ENCODE results near the gene SNAP29. TPM values are rescaled to one million over a fixed set of nuclear protein-coding genes. Genes with fewer than 3 reads are reported as not detected.
A peak's percentile ranks its signal among the peaks of the same experiment; 100 is the strongest.

SNAP29 gene
- polyA plus RNA-seq (2013, experiment 1 of 2), result 26.8 TPM
- 26.4 TPM for polyA plus RNA-seq (2013, experiment 2 of 2)

GRCh38 chr22:20858615-20859416 lies at the start of gene SNAP29, which contains the start of gene PI4KA:
Gene SNAP29 (plus strand): TSS chr22:20859007. CDS start chr22:20859111, 104 bp downstream.
Gene PI4KA (minus strand): TSS chr22:20858811. CDS start chr22:20858725, 86 bp downstream.
- no peaks in the 10 kb centered on the region for H3K9me3 ChIP-seq (ENCODE audit: control insufficient read depth, low read length)
- peak within 1 kb of the TSS; percentile 71 for H3K4me3 ChIP-seq (ENCODE audit: extremely low read depth, insufficient read depth, low read length, poor library complexity, severe bottlenecking)
- H3K4me1 ChIP-seq (ENCODE audit: control insufficient read depth, insufficient read depth, low read length, poor library complexity, severe bottlenecking), result peaks cover 13% of the 10 kb centered on the region
- WGBS, 2 experiments (ENCODE audit: insufficient coverage in 2 of 2), result 0 to 1% methylated on average over 64 to 81 of the region's 100 CpGs
- peaks cover 19% of the 10 kb centered on the region for H3K36me3 ChIP-seq (ENCODE audit: control insufficient read depth, insufficient read depth, low read length)
- peak within 1 kb of the TSS; percentile 87 for H3K27ac ChIP-seq (ENCODE audit: low read depth, low read length, severe bottlenecking)

DNA sequence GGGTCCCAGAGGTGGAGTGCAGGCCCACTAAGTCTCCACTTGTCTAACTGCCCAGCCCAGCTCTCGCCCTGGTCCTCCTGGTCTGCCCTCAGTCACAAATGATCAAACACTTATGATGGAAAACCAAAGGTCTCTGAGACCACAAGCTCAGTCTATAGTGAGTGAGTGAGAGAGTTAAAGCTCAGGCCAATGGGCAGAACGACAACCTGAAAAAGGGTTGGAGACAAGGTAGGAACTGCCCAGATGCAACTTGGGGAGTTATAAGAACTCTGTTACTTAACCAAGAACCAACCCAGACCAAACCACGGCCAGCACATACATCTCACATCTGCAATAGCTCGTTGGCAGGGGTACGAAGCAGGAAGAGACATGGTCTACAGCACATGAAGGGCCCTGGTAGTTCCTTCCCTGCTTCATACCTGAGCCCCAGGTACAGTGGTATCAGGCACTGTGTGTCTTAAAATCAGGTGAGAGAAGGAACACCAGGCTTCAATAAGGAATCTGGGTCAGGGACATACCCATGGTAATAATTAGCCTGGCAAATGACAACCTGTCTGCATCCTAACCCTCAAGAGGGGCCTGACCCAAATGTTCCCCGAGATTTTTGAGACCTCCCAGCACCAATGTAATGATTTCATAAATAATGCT lies 49.1 kb upstream of the SNAP29 start:
- Histone ChIP-seq H3K4me1 (ENCODE audit: control insufficient read depth, insufficient read depth, low read length, poor library complexity, severe bottlenecking) (peaks cover 7% of the 10 kb centered on the region), H3K36me3 (ENCODE audit: control insufficient read depth, insufficient read depth, low read length) (peaks cover 69% of the 10 kb centered on the region), H3K9me3 (ENCODE audit: control insufficient read depth, low read length) (no peaks in the 10 kb centered on the region), H3K4me3 (ENCODE audit: extremely low read depth, insufficient read depth, low read length, poor library complexity, severe bottlenecking) (no peak overlapping the region), H3K27ac (ENCODE audit: low read depth, low read length, severe bottlenecking) (no peak overlapping the region)
- 75 to 91% methylated on average over 4 to 5 of the region's 6 CpGs for WGBS, 2 experiments (ENCODE audit: insufficient coverage in 2 of 2)

- WGBS, 2 experiments (ENCODE audit: insufficient coverage in 2 of 2), result 93 to 97% methylated on average over 8 to 9 of the region's 9 CpGs
- peaks cover 62% of the 10 kb centered on the region for H3K36me3 ChIP-seq (ENCODE audit: control insufficient read depth, insufficient read depth, low read length)
- no peaks in the 10 kb centered on the region for H3K9me3 ChIP-seq (ENCODE audit: control insufficient read depth, low read length)
- no peak overlapping the region for H3K4me3 ChIP-seq (ENCODE audit: extremely low read depth, insufficient read depth, low read length, poor library complexity, severe bottlenecking)
- H3K4me1 ChIP-seq (ENCODE audit: control insufficient read depth, insufficient read depth, low read length, poor library complexity, severe bottlenecking), result peaks cover 7% of the 10 kb centered on the region
- H3K27ac ChIP-seq (ENCODE audit: low read depth, low read length, severe bottlenecking), result no peak overlapping the region
Measured at GRCh38 chr22:20810645-20811044, 48.2 kb upstream of the SNAP29 start.

DNA sequence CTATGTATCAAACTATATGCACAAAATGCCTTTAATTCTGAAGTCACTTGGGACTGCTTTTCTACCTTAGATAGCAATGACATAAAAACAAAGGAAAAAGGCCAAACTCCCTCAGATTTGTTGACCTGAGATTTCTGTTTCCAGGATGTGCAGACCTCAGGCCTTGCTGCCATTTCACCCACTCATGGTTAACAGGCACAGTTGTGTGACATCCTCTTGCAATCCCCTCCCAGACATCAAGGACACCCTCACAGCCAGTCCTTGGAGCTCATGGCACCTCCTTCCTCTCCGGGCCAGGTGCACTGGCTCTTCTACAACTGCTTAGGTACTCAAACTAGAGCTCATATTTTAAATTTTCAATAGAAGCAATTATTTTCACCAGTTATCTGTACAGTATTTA lies 47.6 kb upstream of the SNAP29 start:
- H3K9me3 ChIP-seq (ENCODE audit: control insufficient read depth, low read length), result no peaks in the 10 kb centered on the region
- no peak overlapping the region for H3K4me3 ChIP-seq (ENCODE audit: extremely low read depth, insufficient read depth, low read length, poor library complexity, severe bottlenecking)
- H3K27ac ChIP-seq (ENCODE audit: low read depth, low read length, severe bottlenecking), result no peak overlapping the region
- peaks cover 62% of the 10 kb centered on the region for H3K36me3 ChIP-seq (ENCODE audit: control insufficient read depth, insufficient read depth, low read length)
- peaks cover 7% of the 10 kb centered on the region for H3K4me1 ChIP-seq (ENCODE audit: control insufficient read depth, insufficient read depth, low read length, poor library complexity, severe bottlenecking)
- WGBS, 2 experiments (ENCODE audit: insufficient coverage in 2 of 2), result no CpG with 5 or more reads among the region's 1 CpG

- no peaks in the 10 kb centered on the region for H3K9me3 ChIP-seq (ENCODE audit: control insufficient read depth, low read length)
- peaks cover 59% of the 10 kb centered on the region for H3K36me3 ChIP-seq (ENCODE audit: control insufficient read depth, insufficient read depth, low read length)
- no peak overlapping the region for H3K4me3 ChIP-seq (ENCODE audit: extremely low read depth, insufficient read depth, low read length, poor library complexity, severe bottlenecking)
- H3K4me1 ChIP-seq (ENCODE audit: control insufficient read depth, insufficient read depth, low read length, poor library complexity, severe bottlenecking), result peaks cover 2% of the 10 kb centered on the region
- 100% methylated on average over 1 of the region's 5 CpGs; no CpG with 5 or more reads in 1 of the 2 experiments for WGBS, 2 experiments (ENCODE audit: insufficient coverage in 2 of 2)
- H3K27ac ChIP-seq (ENCODE audit: low read depth, low read length, severe bottlenecking), result no peak overlapping the region
Measured at GRCh38 chr22:20811971-20812660, 46.7 kb upstream of the SNAP29 start.

DNA sequence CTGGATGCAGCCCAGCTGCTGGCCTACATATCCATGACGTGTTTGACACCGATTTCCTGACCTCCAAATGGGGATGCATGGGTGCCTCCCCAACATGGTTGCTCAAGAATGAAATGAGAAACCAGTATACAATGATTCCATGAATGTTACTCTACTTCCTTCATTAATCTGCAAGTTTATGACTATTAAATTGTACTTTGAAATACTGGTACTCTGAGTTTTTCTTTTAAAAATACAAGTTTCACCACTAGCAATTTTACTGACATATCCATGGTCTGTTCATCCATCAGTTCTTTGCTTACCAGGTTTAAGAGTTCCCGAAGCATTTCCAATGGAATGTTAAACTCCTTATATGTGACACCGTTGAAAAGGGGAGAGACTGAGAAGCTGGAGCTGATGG lies 45.8 kb upstream of the SNAP29 start:
- 97 to 100% methylated on average over 2 to 4 of the region's 4 CpGs for WGBS, 2 experiments (ENCODE audit: insufficient coverage in 2 of 2)
- H3K36me3 ChIP-seq (ENCODE audit: control insufficient read depth, insufficient read depth, low read length), result peaks cover 60% of the 10 kb centered on the region

DNA sequence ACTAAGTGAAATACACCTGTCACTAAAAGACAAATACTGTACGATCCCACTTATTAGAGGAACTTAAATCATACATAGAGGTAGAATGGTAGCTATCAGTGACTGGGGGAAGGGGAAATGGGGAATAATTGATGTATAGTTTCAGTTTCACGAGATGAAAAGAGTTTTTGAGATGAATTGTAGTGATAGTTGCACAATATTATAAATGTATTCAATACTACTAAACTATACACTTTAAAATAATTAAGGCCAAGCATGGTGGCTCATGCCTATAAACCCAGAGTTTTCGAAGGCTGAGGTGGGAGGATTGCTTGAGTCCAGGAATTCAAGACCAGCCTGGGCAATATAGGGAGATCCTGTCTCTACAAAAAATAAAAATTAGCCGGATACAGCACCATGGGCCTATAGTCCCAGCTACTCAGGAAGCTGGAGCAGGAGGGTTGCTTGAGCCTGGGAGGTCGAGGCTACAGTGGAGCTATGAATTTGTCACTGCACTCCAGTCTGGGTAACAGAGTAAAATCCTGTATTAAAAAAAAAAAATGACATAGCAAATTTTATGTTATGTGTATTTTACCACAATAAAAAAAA lies 44.5 kb upstream of the SNAP29 start:
- H3K36me3 ChIP-seq (ENCODE audit: control insufficient read depth, insufficient read depth, low read length), result peaks cover 65% of the 10 kb centered on the region
- no peak overlapping the region for H3K27ac ChIP-seq (ENCODE audit: low read depth, low read length, severe bottlenecking)
- H3K9me3 ChIP-seq (ENCODE audit: control insufficient read depth, low read length), result no peaks in the 10 kb centered on the region
- WGBS, 2 experiments (ENCODE audit: insufficient coverage in 2 of 2), result 100% methylated on average over 1 of the region's 5 CpGs
- no peak overlapping the region for H3K4me3 ChIP-seq (ENCODE audit: extremely low read depth, insufficient read depth, low read length, poor library complexity, severe bottlenecking)
- H3K4me1 ChIP-seq (ENCODE audit: control insufficient read depth, insufficient read depth, low read length, poor library complexity, severe bottlenecking), result no peaks in the 10 kb centered on the region

More for the DNA sequence above, 45.8 kb upstream of the SNAP29 start:
- no peak overlapping the region for H3K4me3 ChIP-seq (ENCODE audit: extremely low read depth, insufficient read depth, low read length, poor library complexity, severe bottlenecking)
- no peaks in the 10 kb centered on the region for H3K9me3 ChIP-seq (ENCODE audit: control insufficient read depth, low read length)
- H3K27ac ChIP-seq (ENCODE audit: low read depth, low read length, severe bottlenecking), result no peak overlapping the region
- H3K4me1 ChIP-seq (ENCODE audit: control insufficient read depth, insufficient read depth, low read length, poor library complexity, severe bottlenecking), result no peaks in the 10 kb centered on the region

- WGBS, 2 experiments (ENCODE audit: insufficient coverage in 2 of 2), result 93% methylated on average over 8 to 9 of the region's 9 CpGs
Measured at GRCh38 chr22:20815477-20816050, 43.2 kb upstream of the SNAP29 start.

GRCh38 chr22:20816559-20816958 lies 42.2 kb upstream of the SNAP29 start:
- H3K9me3 ChIP-seq (ENCODE audit: control insufficient read depth, low read length), result no peaks in the 10 kb centered on the region
- WGBS, 2 experiments (ENCODE audit: insufficient coverage in 2 of 2), result 95 to 98% methylated on average over 6 of the region's 6 CpGs
- H3K36me3 ChIP-seq (ENCODE audit: control insufficient read depth, insufficient read depth, low read length), result peaks cover 62% of the 10 kb centered on the region
- H3K27ac ChIP-seq (ENCODE audit: low read depth, low read length, severe bottlenecking), result no peak overlapping the region
- no peaks in the 10 kb centered on the region for H3K4me1 ChIP-seq (ENCODE audit: control insufficient read depth, insufficient read depth, low read length, poor library complexity, severe bottlenecking)
- H3K4me3 ChIP-seq (ENCODE audit: extremely low read depth, insufficient read depth, low read length, poor library complexity, severe bottlenecking), result no peak overlapping the region

More at GRCh38 chr22:20815477-20816050, 43.2 kb upstream of the SNAP29 start:
- no peaks in the 10 kb centered on the region for H3K4me1 ChIP-seq (ENCODE audit: control insufficient read depth, insufficient read depth, low read length, poor library complexity, severe bottlenecking)
- no peaks in the 10 kb centered on the region for H3K9me3 ChIP-seq (ENCODE audit: control insufficient read depth, low read length)
- no peak overlapping the region for H3K4me3 ChIP-seq (ENCODE audit: extremely low read depth, insufficient read depth, low read length, poor library complexity, severe bottlenecking)
- peaks cover 64% of the 10 kb centered on the region for H3K36me3 ChIP-seq (ENCODE audit: control insufficient read depth, insufficient read depth, low read length)
- no peak overlapping the region for H3K27ac ChIP-seq (ENCODE audit: low read depth, low read length, severe bottlenecking)

GRCh38 chr22:20818471-20818870 lies 40.3 kb upstream of the SNAP29 start:
- WGBS, 2 experiments (ENCODE audit: insufficient coverage in 2 of 2), result 93% methylated on average over 2 of the region's 3 CpGs; no CpG with 5 or more reads in 1 of the 2 experiments
- Histone ChIP-seq H3K4me1 (ENCODE audit: control insufficient read depth, insufficient read depth, low read length, poor library complexity, severe bottlenecking) (no peaks in the 10 kb centered on the region), H3K4me3 (ENCODE audit: extremely low read depth, insufficient read depth, low read length, poor library complexity, severe bottlenecking) (no peak overlapping the region), H3K36me3 (ENCODE audit: control insufficient read depth, insufficient read depth, low read length) (peaks cover 45% of the 10 kb centered on the region), H3K9me3 (ENCODE audit: control insufficient read depth, low read length) (no peaks in the 10 kb centered on the region), H3K27ac (ENCODE audit: low read depth, low read length, severe bottlenecking) (no peak overlapping the region)

Measured in mesodermal cell (in vitro differentiated cells).